ENCODE measurements around the gene COX6B1. TPM values are rescaled to one million over a fixed set of nuclear protein-coding genes. Genes with fewer than 3 reads are reported as not detected.

COX6B1 gene
- polyA plus RNA-seq, 1 donor from 2014 or later: 1,013 TPM

- Histone ChIP-seq H2AFZ (ENCODE audit: low read depth, low read length) (no peak overlapping the region), H3K27ac (ENCODE audit: low read length) (no peak overlapping the region), H3F3A (ENCODE audit: insufficient read depth, low read length, poor library complexity, severe bottlenecking) (no peaks in the 10 kb centered on the region), H3K79me2 (replicated peaks; ENCODE audit: insufficient read depth, low read length) (no peaks in the 10 kb centered on the region), H3K4me3 (ENCODE audit: low read length) (no peak overlapping the region), H3K27me3 (ENCODE audit: insufficient read depth, low read depth, low read length) (no peaks in the 10 kb centered on the region), H3K9me3 (ENCODE audit: low read length) (no peaks in the 10 kb centered on the region), H3K9me2 (ENCODE audit: insufficient read depth, low read length) (no peaks in the 10 kb centered on the region), H3K9ac (ENCODE audit: low read length) (no peak overlapping the region), H4K20me1 (ENCODE audit: insufficient read depth) (no peaks in the 10 kb centered on the region), H3K4me2 (ENCODE audit: low read length) (no peak overlapping the region), H3K36me3 (ENCODE audit: insufficient read depth, low read length) (no peaks in the 10 kb centered on the region)
- TF ChIP-seq REST (IDR thresholded peaks at IDR 0.05; ENCODE audit: borderline replicate concordance) (no peak), CTCF (IDR thresholded peaks at IDR 0.05; ENCODE audit: poor library complexity, severe bottlenecking) (no peak), RAD21 (conservative IDR thresholded peaks at IDR 0.05) (no peak), TAF1 (IDR thresholded peaks at IDR 0.05; ENCODE audit: low read depth) (no peak), EP300 (conservative IDR thresholded peaks at IDR 0.05; ENCODE audit: poor library complexity, severe bottlenecking) (no peak), EZH2 (IDR thresholded peaks at IDR 0.05; ENCODE audit: borderline replicate concordance, insufficient read depth, low read length, poor library complexity, severe bottlenecking) (no peak)
These were observed 47.8 kb downstream of the COX6B1 start for GRCh38 chr19:35695895-35696422.

GRCh38 chr19:35696835-35697234, 48.7 kb downstream of the COX6B1 start:
- H3K79me2 ChIP-seq (replicated peaks; ENCODE audit: insufficient read depth, low read length): no peaks in the 10 kb centered on the region
- no peaks in the 10 kb centered on the region for H3F3A ChIP-seq (ENCODE audit: insufficient read depth, low read length, poor library complexity, severe bottlenecking)
- no peaks in the 10 kb centered on the region for H3K27me3 ChIP-seq (ENCODE audit: insufficient read depth, low read depth, low read length)
- H4K20me1 ChIP-seq (ENCODE audit: insufficient read depth): no peaks in the 10 kb centered on the region
- H3K27ac ChIP-seq (ENCODE audit: low read length): no peak overlapping the region
- no peak overlapping the region for H3K9ac ChIP-seq (ENCODE audit: low read length)
- no peak overlapping the region for H3K4me2 ChIP-seq (ENCODE audit: low read length)
- no peaks in the 10 kb centered on the region for H3K9me3 ChIP-seq (ENCODE audit: low read length)
- TF ChIP-seq TAF1 (IDR thresholded peaks at IDR 0.05; ENCODE audit: low read depth): no peak
- TF ChIP-seq RAD21 (conservative IDR thresholded peaks at IDR 0.05): no peak
- no peak for TF ChIP-seq EZH2 (IDR thresholded peaks at IDR 0.05; ENCODE audit: borderline replicate concordance, insufficient read depth, low read length, poor library complexity, severe bottlenecking)
- no peak for TF ChIP-seq MXI1 (conservative IDR thresholded peaks at IDR 0.05; ENCODE audit: poor library complexity, severe bottlenecking)
- no peak for TF ChIP-seq CTCF (IDR thresholded peaks at IDR 0.05; ENCODE audit: poor library complexity, severe bottlenecking)
- no peak for TF ChIP-seq POLR2AphosphoS5 (IDR thresholded peaks at IDR 0.05)
- TF ChIP-seq SMC3 (conservative IDR thresholded peaks at IDR 0.05; ENCODE audit: poor library complexity): no peak
- no peak for TF ChIP-seq REST (IDR thresholded peaks at IDR 0.05; ENCODE audit: borderline replicate concordance)
- no peak for TF ChIP-seq EP300 (conservative IDR thresholded peaks at IDR 0.05; ENCODE audit: poor library complexity, severe bottlenecking)
- H3K4me3 ChIP-seq (ENCODE audit: low read length): no peak overlapping the region
- no peaks in the 10 kb centered on the region for H3K36me3 ChIP-seq (ENCODE audit: insufficient read depth, low read length)
- H2AFZ ChIP-seq (ENCODE audit: low read depth, low read length): no peak overlapping the region
- H3K9me2 ChIP-seq (ENCODE audit: insufficient read depth, low read length): no peaks in the 10 kb centered on the region
